CD1c-positive myeloid dendritic cell (primary cell): ENCODE measurements around the gene MACROD1.

ENCODE experiments used
- DNase-seq: peaks from one replicate; pipeline ENCODE4 v3.0.0-alpha.2; 2016; ENCODE audit errors: extremely low spot score

Gene MACROD1

DNA sequence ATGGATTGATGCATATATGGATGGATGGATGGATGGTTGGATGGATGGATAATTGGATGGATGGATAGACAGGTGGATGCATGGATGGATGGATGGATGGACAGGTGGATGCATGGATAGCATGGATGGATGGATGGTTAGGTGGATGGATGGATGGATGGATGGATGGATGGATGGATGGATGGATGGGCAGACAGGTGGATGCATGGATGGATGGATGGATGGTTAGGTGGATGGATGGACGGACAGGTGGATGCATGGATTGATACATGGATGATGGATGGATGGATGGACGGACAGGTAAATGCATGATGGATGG, 52.5 kb downstream of the MACROD1 start:
- DNase-seq: no peak

DNA sequence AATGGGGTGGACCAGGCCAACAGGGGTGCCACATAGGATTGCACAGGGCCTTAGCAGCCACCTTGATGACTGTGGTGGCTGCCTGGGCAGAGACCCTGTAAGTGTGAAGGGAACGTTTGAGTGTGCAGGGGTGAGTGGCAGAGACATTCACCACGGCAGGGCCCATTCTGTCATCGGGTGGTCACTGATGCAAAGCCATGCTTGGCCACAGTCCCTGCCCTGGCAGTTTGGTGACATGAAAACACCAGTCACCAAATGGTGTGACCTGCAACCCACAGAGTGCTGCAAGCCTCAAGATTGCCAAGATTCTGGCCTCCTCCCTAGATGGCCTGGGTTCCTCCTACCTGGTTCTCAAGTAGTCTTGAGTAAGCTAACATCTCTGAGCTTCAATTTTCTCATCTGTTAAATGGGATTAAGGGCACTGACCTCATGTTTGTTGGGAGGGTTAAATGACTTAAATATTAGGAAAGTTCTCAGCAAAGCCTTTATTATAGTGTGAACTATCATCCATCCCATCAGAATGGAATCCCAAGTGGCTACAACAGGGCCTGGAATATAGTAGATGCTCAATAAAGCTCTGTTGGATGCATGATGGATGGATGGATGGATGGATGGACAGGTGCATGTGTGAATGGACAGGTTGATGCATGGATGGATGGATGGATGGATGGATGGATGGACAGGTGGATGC, 53.0 kb downstream of the MACROD1 start:
- DNase-seq: no peak

DNA sequence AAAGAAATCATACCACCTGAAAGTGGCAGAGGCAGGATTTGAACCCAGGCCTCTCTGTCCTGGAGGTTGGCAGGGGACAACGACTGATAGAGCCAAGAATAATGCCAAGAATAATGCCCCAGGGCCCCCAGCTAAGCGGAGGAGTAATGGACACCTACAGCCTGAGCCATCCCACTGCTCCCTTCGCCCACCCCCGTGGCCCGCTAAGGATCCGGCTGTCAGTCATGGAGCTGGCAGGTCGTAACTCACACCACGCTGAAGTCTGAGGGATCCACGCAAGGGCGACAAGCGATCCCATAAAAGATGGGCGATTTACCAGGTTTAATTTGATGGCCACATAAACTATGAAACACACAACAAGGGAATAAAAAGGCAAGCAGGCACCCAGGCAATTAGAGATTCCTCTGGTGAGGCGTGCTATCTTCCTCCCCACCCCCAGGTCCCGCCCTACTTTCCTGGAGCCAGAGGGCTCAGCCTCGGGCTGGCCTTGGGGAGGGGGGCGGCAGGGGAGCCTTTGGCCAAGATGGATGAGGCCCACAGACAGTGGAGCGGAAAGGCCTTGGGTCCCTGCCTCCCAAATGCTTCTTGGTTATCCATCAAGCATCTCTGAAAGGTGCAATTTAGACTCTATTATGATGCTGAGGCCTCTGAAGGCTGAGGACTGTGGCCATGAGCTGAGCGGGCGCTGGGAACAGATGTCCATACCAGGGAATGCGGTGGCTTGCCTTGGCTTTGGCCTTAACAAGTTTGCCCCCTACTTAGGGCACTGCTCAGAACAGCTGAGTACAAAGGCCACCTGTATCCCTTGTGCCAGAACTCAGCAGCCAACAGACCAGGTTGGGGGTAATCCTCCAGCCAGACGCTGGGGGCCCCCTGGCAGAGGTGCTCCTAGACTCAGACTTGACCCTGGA, 55.2 kb downstream of the MACROD1 start:
- DNase-seq: no peak

- DNase-seq: no peak
Measured at GRCh38 chr11:64109332-64109731, 56.6 kb downstream of the MACROD1 start.

- no peak for DNase-seq
Measured at GRCh38 chr11:64107303-64107702, 58.6 kb downstream of the MACROD1 start.

DNA sequence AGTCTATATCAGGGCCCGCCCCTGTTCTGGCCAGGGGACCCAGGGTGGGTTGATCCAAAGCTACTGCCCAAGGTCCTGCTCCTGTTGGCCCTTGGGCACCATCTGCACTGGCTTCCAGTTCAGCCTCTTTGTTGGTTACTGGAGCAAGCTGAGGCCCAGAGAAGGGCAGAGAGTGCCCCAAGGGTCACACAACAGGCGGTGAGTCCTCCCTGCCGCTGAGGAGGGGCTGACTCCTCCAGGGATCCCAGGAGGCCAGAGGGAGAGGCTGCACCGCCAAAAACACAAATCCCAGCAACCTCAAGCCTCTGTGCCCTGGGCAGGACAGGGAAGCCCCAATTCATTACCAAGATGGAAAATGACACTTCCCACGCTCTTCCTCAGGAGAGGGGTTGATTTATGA, 61.3 kb downstream of the MACROD1 start:
- DNase-seq: no peak

DNA sequence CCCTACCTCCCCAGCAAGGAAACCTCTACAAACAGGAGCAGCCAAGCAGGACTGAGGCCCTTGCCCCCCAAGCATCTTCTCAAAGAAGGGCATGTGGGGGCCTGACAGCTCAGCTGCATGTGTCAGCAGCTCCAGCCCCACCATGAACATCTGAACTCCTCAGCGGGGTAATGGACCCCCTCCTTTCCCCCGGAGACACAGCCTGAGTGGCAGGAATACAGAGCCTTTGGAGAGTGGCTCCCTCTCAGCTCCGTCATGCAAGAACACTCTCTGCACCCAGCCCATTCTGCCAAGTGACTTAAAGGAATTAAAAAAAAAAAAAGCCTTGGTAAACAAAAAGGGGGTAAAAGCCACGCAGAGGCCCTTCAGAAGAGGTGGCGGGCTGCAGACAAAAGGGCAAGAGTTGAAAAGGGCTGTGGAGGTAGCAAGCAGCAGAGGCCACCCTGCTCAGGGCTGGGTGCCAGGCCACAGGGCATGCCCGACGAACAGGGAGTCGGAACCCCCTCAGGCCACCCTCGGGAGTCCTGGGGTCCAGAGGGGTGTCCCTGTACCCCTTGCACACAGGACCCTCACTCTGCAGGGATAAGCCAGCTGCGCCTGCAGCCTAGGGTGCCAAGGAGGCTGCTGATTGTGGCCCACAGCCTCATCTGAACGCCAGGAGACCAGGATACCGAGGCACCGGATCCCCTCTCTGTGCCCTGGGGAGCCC, 62.5 kb downstream of the MACROD1 start:
- no peak for DNase-seq

- DNase-seq: no peak
Measured at GRCh38 chr11:64102005-64102738, 63.7 kb downstream of the MACROD1 start.

GRCh38 chr11:64101461-64101860, 64.5 kb downstream of the MACROD1 start:
- DNase-seq: no peak

DNA sequence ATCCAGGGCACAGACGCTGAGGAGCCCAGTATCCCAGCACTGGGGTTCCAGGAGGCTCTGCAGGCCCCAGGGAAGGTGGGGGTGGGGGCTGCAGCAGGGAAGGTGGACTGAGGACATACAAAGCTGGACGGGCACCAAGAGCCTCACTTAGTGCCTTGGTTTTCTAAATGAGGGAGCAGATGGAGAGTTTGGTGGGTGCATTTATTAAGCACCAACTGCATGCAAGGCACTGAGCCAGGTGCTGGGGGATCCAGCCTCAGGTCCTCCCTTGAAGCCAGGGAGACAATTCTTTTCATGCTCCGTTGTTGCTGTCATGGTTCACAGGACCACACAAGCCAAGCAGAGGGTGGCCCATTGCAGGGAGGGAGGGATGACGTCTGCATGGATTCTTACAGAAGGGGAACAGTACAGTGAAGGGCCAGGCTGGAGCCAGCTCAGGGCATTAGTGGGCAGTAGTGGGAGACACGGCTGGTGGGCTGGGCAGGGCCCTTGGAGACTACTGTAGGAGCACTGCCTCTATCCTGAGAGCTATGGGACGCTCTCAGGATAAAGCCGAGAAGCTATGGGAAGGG, 65.0 kb downstream of the MACROD1 start:
- DNase-seq: no peak

DNA sequence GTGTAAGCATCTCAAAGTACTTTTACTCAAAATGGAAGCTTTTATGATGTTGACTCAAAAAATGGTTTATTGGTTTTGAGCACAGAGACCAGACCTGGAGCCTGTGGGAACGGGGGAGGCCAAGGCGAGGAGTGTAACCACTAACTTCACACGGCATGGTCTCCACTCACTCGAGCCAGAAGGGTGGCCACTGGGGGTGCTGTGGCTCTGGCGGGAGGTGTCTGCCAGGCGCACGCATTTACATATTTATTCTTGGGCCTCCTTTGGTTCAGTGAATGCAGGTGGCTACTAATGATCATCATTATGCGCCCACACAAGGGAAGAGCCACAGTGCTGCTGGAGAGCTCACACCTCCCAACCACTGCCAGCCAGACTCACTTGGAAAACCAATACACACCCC, 65.6 kb downstream of the MACROD1 start:
- no peak for DNase-seq

DNA sequence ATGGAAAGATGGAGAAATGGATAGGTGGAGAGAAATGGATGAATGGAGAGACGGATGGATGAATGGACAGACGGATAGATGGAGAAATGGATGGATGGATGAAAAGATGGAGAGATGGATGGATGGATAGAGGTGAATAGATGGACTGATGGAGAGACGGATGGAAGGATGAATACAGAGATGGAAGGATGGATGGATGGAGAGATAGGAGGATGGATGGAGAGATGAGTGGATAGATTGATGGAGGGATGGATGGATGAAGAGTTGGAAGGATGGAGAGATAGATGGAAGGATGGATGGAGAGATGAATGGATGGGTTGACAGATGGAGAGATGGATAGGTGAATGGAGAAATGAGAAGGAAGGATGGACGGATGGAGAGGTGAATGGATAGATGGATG, 66.5 kb downstream of the MACROD1 start:
- no peak for DNase-seq

GRCh38 chr11:64098318-64098831, 67.5 kb downstream of the MACROD1 start:
- no peak for DNase-seq

GRCh38 chr11:64097468-64098317, 68.2 kb downstream of the MACROD1 start:
- no peak for DNase-seq

DNA sequence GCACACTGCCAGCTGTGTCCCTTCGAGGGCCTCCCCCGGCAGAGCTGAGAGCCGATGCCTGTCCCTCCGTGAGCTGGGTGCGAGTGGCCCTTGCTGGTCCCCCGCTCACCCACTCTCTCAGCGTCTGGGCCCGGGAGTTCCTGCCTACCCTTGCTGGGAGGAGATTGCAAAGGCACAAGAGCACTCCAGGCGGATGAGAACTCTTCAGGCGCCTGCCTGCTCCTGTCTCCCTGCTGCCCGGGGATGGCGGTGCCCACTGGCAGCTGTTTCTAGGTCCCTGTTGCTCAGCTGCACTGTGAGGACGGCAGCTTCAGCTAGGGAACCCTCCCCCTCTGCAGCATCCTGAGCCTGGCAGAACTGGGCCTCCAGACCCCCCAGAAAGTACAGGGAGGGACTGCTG, 69.1 kb downstream of the MACROD1 start:
- no peak for DNase-seq

DNA sequence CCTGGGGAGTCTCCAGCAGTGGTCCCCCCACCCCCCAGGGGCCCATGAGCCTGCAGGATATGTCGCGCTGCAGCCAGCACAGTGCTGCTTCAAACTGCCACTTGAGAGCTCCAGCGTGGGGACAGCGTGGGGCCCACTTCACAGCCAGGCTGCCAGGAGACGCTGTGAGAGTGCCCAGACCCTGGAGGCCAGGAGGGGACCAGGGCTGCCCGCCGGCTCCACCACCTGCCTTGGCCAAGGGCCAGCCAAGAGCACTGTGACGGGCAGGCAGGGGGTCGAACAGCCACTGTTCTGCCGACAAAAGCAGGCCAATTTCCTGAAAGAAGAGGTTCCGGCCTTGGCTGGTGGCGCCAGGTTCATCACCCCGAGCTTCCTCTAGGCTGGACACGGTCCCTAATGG, 70.0 kb downstream of the MACROD1 start:
- no peak for DNase-seq

- DNase-seq: no peak
Measured at GRCh38 chr11:64095273-64095817, 70.6 kb downstream of the MACROD1 start.

GRCh38 chr11:64094463-64095260, 71.3 kb downstream of the MACROD1 start:
- DNase-seq: peak; percentile 64
